Effector memory CD8-positive, alpha-beta T cell (primary cell): Measurements from ENCODE around the gene SDK1.

Experiments used
- ATAC-seq: fragments of 150-1000 bp; cut with Tn5 transposase; replicated peaks from 2 replicates; pipeline ENCODE4 v1.10.0; 2021; ENCODE audit warnings: mild to moderate bottlenecking, moderate library complexity
- DNase-seq, 3 experiments: peaks; one replicate each; pipeline ENCODE4 v3.0.0; 2021
- H3K27ac Mint-ChIP-seq, 2 donors: one replicate each; pipeline ENCODE4 v1.8.0; 2022; ENCODE audit warnings: mild to moderate bottlenecking in 2 of 2, mixed read lengths in 2 of 2, moderate library complexity in 2 of 2
- H3K27me3 Mint-ChIP-seq, 2 donors: one replicate each; pipeline ENCODE4 v1.8.0; 2022; ENCODE audit warnings: mixed read lengths in 2 of 2
- H3K36me3 Mint-ChIP-seq: one replicate; pipeline ENCODE4 v1.8.0; 2022; ENCODE audit warnings: mild to moderate bottlenecking, moderate library complexity, mixed read lengths; ENCODE audit not compliant: insufficient read depth
- H3K4me1 Mint-ChIP-seq, 2 donors: one replicate each; pipeline ENCODE4 v1.8.0; 2022; ENCODE audit warnings: low read depth in 2 of 2, mixed read lengths in 2 of 2
- H3K4me3 Mint-ChIP-seq, 2 donors: one replicate each; pipeline ENCODE4 v1.8.0; 2022; ENCODE audit warnings: mild to moderate bottlenecking in 2 of 2, mixed read lengths in 2 of 2, moderate library complexity in 2 of 2
- H3K9me3 Mint-ChIP-seq, 2 donors: one replicate each; pipeline ENCODE4 v1.8.0; 2022; ENCODE audit warnings: mixed read lengths in 2 of 2

Gene SDK1

GRCh38 chr7:3327655-3328054 is 26.6 kb downstream of the SDK1 start:
- no peak for ATAC-seq
- Mint-ChIP-seq H3K27me3 (peaks cover 45 to 49% of the 10 kb centered on the region in 2 donors), H3K27ac (no peak overlapping the region), H3K36me3 (no peaks in the 10 kb centered on the region), H3K9me3 (no peaks in the 10 kb centered on the region), H3K4me3 (no peak overlapping the region), H3K4me1 (no peaks in the 10 kb centered on the region)
- DNase-seq, result no peak

- Mint-ChIP-seq H3K4me3 (no peak overlapping the region), H3K36me3 (no peaks in the 10 kb centered on the region), H3K27me3 (peaks cover 75 to 81% of the 10 kb centered on the region in 2 donors), H3K4me1 (no peaks in the 10 kb centered on the region), H3K9me3 (no peaks in the 10 kb centered on the region), H3K27ac (no peak overlapping the region)
- DNase-seq (no peak), ATAC-seq (no peak)
Measured at GRCh38 chr7:3332308-3332707, 31.3 kb downstream of the SDK1 start.

DNA sequence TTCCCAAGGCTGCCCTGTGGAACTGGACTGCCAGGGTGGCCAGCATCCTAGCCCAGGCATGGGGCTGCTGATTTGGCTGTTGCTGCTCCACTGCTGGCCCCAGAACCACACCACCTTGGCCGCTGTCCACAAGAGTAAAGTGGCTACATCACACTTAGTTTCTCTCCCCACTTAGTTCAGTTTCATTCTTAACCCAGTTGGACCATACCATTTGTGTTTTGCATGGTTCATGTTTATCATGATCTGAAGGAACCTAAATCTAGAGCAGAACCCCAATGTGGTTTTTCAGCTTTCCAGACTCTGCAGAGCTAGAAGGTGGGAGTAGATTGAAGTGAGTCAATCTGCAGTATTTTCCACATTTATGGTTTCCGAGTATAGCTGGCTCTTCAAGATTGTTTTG is 32.8 kb downstream of the SDK1 start:
- Mint-ChIP-seq H3K27me3 (peaks cover 79 to 87% of the 10 kb centered on the region in 2 donors), H3K36me3 (no peaks in the 10 kb centered on the region), H3K9me3 (no peaks in the 10 kb centered on the region), H3K4me3 (no peak overlapping the region), H3K27ac (no peak overlapping the region), H3K4me1 (no peaks in the 10 kb centered on the region)
- DNase-seq, result no peak
- ATAC-seq, result no peak

GRCh38 chr7:3336042-3336665 is 35.1 kb downstream of the SDK1 start:
- no peaks in the 10 kb centered on the region for H3K4me1 Mint-ChIP-seq
- H3K4me3 Mint-ChIP-seq, result no peak overlapping the region
- no peak overlapping the region for H3K27ac Mint-ChIP-seq
- H3K27me3 Mint-ChIP-seq, result peaks cover 72 to 81% of the 10 kb centered on the region in 2 donors
- no peak for DNase-seq
- no peaks in the 10 kb centered on the region for H3K9me3 Mint-ChIP-seq
- ATAC-seq, result no peak
- no peaks in the 10 kb centered on the region for H3K36me3 Mint-ChIP-seq

DNA sequence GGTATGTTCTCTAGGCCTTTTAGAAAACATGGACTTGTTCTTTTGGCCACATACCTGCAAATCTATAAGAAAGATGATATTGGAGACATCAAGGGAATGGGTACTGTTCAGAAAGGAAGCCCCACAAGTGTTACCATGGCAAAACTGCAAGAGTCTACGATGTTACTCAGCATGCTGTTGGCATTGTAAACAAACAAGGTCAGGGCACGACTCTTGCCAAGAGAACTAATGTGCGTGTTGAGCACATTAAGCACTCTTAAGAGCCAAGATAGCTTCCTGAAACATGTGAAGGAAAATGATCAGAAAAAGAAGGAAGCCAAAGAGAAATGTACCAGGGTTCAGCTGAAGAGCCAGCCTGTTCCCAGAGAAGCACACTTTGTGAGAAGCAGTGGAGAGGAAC is 37.1 kb downstream of the SDK1 start:
- Mint-ChIP-seq H3K4me3 (no peak overlapping the region), H3K9me3 (no peaks in the 10 kb centered on the region), H3K27me3 (peaks cover 61 to 74% of the 10 kb centered on the region in 2 donors), H3K36me3 (no peaks in the 10 kb centered on the region), H3K27ac (no peak overlapping the region), H3K4me1 (no peaks in the 10 kb centered on the region)
- no peak for ATAC-seq
- no peak for DNase-seq

GRCh38 chr7:3345699-3346481 is 44.8 kb downstream of the SDK1 start:
- H3K36me3 Mint-ChIP-seq, result peaks cover 3% of the 10 kb centered on the region
- no peak overlapping the region for H3K27ac Mint-ChIP-seq
- DNase-seq (no peak), ATAC-seq (no peak)
- peaks cover 20 to 38% of the 10 kb centered on the region in 2 donors for H3K27me3 Mint-ChIP-seq
- no peaks in the 10 kb centered on the region for H3K9me3 Mint-ChIP-seq
- H3K4me1 Mint-ChIP-seq, result no peaks in the 10 kb centered on the region
- H3K4me3 Mint-ChIP-seq, result no peak overlapping the region

- DNase-seq, result no peak
- Mint-ChIP-seq H3K4me1 (no peaks in the 10 kb centered on the region), H3K4me3 (no peak overlapping the region), H3K27me3 (peaks cover 12 to 58% of the 10 kb centered on the region in 2 donors), H3K27ac (no peak overlapping the region), H3K9me3 (no peaks in the 10 kb centered on the region), H3K36me3 (peaks cover 3% of the 10 kb centered on the region)
- ATAC-seq, result no peak
Measured at GRCh38 chr7:3349126-3349525, 48.1 kb downstream of the SDK1 start.

DNA sequence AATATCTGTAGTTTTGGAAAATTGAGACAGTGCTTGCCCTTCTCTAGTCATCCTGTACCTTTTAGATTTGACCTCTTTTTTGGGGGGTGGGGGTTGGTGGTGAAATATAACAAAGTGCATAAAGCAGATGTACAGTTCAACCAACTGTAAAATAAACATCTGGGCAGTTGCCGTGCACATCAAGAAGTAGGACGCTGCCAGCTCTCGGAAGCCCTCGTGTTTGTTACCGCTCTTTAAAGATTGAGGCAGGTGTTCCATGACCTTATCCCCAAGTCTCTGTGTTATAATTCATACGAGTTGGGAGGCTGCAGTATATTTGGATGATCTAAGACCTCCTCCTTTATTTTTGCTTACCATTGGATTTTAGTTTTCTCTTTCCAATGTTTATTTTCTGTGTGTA is 55.1 kb downstream of the SDK1 start:
- no peak for ATAC-seq
- Mint-ChIP-seq H3K27me3 (peaks cover 21 to 66% of the 10 kb centered on the region in 2 donors), H3K36me3 (no peaks in the 10 kb centered on the region), H3K9me3 (no peaks in the 10 kb centered on the region), H3K4me3 (no peak overlapping the region), H3K4me1 (no peaks in the 10 kb centered on the region), H3K27ac (no peak overlapping the region)
- DNase-seq, result no peak

- no peak for ATAC-seq
- no peaks in the 10 kb centered on the region for H3K4me1 Mint-ChIP-seq
- peaks cover 26 to 56% of the 10 kb centered on the region in 2 donors for H3K27me3 Mint-ChIP-seq
- no peaks in the 10 kb centered on the region for H3K9me3 Mint-ChIP-seq
- no peaks in the 10 kb centered on the region for H3K36me3 Mint-ChIP-seq
- H3K4me3 Mint-ChIP-seq, result no peak overlapping the region
- no peak for DNase-seq
- no peak overlapping the region for H3K27ac Mint-ChIP-seq
Measured at GRCh38 chr7:3358991-3359390, 57.9 kb downstream of the SDK1 start.

- Mint-ChIP-seq H3K27me3 (peaks cover 61 to 88% of the 10 kb centered on the region in 2 donors), H3K9me3 (no peaks in the 10 kb centered on the region), H3K4me1 (no peaks in the 10 kb centered on the region), H3K4me3 (no peak overlapping the region), H3K36me3 (peaks cover under 1% of the 10 kb centered on the region), H3K27ac (no peak overlapping the region)
- DNase-seq (no peak), ATAC-seq (no peak)
Measured at GRCh38 chr7:3367261-3367660, 66.2 kb downstream of the SDK1 start.

DNA sequence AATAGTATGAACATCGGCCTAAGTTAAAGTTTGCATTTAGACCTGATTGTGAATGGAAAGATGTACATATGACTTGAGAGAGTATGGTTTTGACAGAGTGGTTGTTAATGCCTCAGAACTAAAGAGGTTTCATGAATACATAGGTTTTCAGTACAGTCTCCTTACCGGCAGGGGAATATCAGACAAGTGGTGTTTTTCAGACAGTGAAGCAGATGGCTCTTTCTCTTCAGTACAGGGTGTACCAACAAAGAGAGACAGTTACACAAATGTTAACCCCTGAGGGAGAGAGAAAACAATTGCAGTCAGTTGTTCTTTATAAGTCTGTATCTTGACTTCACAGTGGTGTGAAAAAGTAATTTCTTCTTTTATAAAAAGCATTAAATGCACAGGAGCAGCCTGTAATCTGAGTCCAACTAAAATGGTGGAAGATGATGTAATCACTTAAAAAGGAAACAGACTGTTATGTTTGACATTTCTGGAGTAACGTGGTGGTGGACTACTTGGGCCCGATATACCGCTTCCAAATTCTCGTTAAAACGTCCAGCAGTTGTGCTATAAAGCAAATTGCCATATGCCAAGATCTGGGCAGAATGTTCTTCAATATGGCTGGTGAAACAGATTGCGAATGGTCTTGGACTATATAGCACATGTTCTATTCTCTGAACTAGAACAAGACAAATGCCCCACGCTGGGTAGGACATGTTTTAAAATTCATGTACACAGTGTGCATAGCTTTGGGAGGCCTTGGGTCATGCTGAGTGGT is 69.2 kb downstream of the SDK1 start:
- DNase-seq (no peak), ATAC-seq (no peak)
- no peaks in the 10 kb centered on the region for H3K4me1 Mint-ChIP-seq
- no peak overlapping the region for H3K4me3 Mint-ChIP-seq
- H3K27me3 Mint-ChIP-seq, result peaks cover 72 to 85% of the 10 kb centered on the region in 2 donors
- H3K9me3 Mint-ChIP-seq, result no peaks in the 10 kb centered on the region
- H3K27ac Mint-ChIP-seq, result no peak overlapping the region
- H3K36me3 Mint-ChIP-seq, result peaks cover 2% of the 10 kb centered on the region

DNA sequence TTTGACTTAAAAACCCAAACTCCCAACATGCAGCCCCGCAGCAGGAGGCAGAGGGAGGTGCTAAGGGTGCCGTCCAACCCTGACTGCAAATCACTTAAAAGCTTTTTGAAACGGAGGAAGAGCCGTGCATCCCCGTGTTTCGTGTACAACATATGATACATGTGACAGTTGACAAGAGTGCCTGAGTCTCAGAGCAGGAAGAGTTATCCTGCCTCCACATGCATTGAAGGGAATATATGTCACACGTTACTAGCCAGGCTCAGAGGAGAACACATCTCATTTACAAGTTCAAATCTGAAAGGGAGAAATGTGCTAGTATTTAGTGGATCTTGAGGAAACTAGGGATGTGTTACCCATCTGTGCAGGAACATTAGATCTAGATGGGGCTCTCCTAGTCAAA is 69.9 kb downstream of the SDK1 start:
- Mint-ChIP-seq H3K4me1 (no peaks in the 10 kb centered on the region), H3K27me3 (peaks cover 77 to 89% of the 10 kb centered on the region in 2 donors), H3K27ac (no peak overlapping the region), H3K4me3 (no peak overlapping the region), H3K9me3 (no peaks in the 10 kb centered on the region), H3K36me3 (peaks cover 3% of the 10 kb centered on the region)
- DNase-seq, result no peak
- no peak for ATAC-seq

DNA sequence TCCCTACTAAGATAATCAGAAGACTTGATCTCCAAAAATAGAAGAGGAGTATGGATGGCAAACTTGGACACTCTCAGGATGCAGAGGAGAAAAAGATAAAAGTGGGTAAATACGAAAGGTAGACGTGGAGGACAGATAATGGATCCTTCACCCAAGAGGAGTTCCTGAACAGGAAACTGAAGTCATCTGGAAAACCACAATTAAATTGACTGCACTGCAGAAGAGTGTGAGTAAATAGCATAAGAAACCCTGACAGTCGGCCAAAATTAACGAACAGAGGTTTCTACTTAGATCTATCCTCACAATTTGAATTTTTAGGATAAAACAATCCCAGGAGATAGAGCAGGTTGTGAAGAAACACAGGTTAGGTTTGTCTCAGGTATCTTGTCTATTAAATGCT is 70.5 kb downstream of the SDK1 start:
- ATAC-seq, result no peak
- Mint-ChIP-seq H3K27me3 (peaks cover 77 to 86% of the 10 kb centered on the region in 2 donors), H3K9me3 (no peaks in the 10 kb centered on the region)

GRCh38 chr7:3374239-3374638 is 73.2 kb downstream of the SDK1 start:
- Mint-ChIP-seq H3K4me3 (no peak overlapping the region), H3K27me3 (peaks cover 78 to 83% of the 10 kb centered on the region in 2 donors), H3K36me3 (peaks cover 5% of the 10 kb centered on the region), H3K4me1 (no peaks in the 10 kb centered on the region), H3K27ac (no peak overlapping the region), H3K9me3 (no peaks in the 10 kb centered on the region)
- DNase-seq (no peak), ATAC-seq (no peak)

More for the DNA sequence above, 70.5 kb downstream of the SDK1 start:
- no peak overlapping the region for H3K27ac Mint-ChIP-seq
- H3K4me3 Mint-ChIP-seq, result no peak overlapping the region
- no peaks in the 10 kb centered on the region for H3K4me1 Mint-ChIP-seq
- peaks cover 5% of the 10 kb centered on the region for H3K36me3 Mint-ChIP-seq
- DNase-seq, result no peak
